GF-D8 (cell line): Measurements from ENCODE around the gene CANT1.
A peak's percentile ranks its signal among the peaks of the same experiment; 100 is the strongest.

Experiments used
- DNase-seq: peaks from one replicate; lab custom pipeline; 2025; lab: John Stamatoyannopoulos, UW

The CANT1 gene

GRCh38 chr17:78995022-78995760 lies 14.4 kb downstream of the CANT1 start:
- no peak for DNase-seq

- no peak for DNase-seq
These were observed 15.4 kb downstream of the CANT1 start for GRCh38 chr17:78993981-78994671.

- DNase-seq: no peak
These were observed 16.2 kb downstream of the CANT1 start for GRCh38 chr17:78993241-78993956.

- DNase-seq: no peak
These were observed 16.9 kb downstream of the CANT1 start for GRCh38 chr17:78992542-78993212.

GRCh38 chr17:78991906-78992532 lies 17.5 kb downstream of the CANT1 start:
- no peak for DNase-seq

GRCh38 chr17:78991017-78991738 lies 18.4 kb downstream of the CANT1 start:
- no peak for DNase-seq

- no peak for DNase-seq
These were observed 19.1 kb downstream of the CANT1 start for GRCh38 chr17:78990349-78991016.

GRCh38 chr17:78988152-78988551 lies 21.4 kb downstream of the CANT1 start:
- no peak for DNase-seq

GRCh38 chr17:78986649-78987328 lies 22.8 kb downstream of the CANT1 start:
- peak; percentile 75 for DNase-seq

- peak; percentile 79 for DNase-seq
These were observed 23.4 kb downstream of the CANT1 start for GRCh38 chr17:78986048-78986648.

GRCh38 chr17:78985395-78985794 lies 24.2 kb downstream of the CANT1 start:
- DNase-seq: no peak

GRCh38 chr17:78981010-78981888 lies 28.3 kb downstream of the CANT1 start:
- no peak for DNase-seq

- DNase-seq: no peak
These were observed 29.0 kb downstream of the CANT1 start for GRCh38 chr17:78980624-78980972.

GRCh38 chr17:78979780-78980623 lies 29.6 kb downstream of the CANT1 start, which contains the start of gene LGALS3BP:
LGALS3BP (minus strand) TSS chr17:78979923; CDS start chr17:78977191, 2,732 bp downstream.
- no peak for DNase-seq

- no peak for DNase-seq
These were observed 31.3 kb downstream of the CANT1 start for GRCh38 chr17:78977997-78978973.

GRCh38 chr17:78977681-78977943 lies 32.0 kb downstream of the CANT1 start:
- DNase-seq: no peak
